A549 (cell line): ENCODE measurements around the gene TFG. TPM values are rescaled to one million over a fixed set of nuclear protein-coding genes. Genes with fewer than 3 reads are reported as not detected.

Experiments used
- ATAC-seq, 2 experiments: fragments of 200-7000 bp in 1 of 2; fragments of >200 bp in 1 of 2; cut with Nextera tagmentation in 1 of 2; cut with Tn5 transposase in 1 of 2; 3 replicates each; pipeline versions ENCODE4 v1.8.0 to v1.9.1; 2018 to 2020; ENCODE audit warnings: mild to moderate bottlenecking in 1 of 2, moderate library complexity in 1 of 2
- CTCF ChIA-PET: fragments of 300-600 bp; sonication (Branson Sonifier 250); formaldehyde crosslinking; extraction: SDS; loops from one replicate; lab custom pipeline; 2021; ENCODE audit warnings: antibody characterized with exemption, inconsistent platforms; lab: Yijun Ruan, JAX
- POLR2A ChIA-PET: fragments of 350-600 bp; formaldehyde crosslinking; extraction: SDS; loops from one replicate; lab custom pipeline; 2021; ENCODE audit warnings: antibody characterized with exemption, inconsistent platforms; lab: Yijun Ruan, JAX
- DNase-seq, 2 experiments: peaks; one replicate each; pipeline versions ENCODE4 v3.0.0 to v3.0.0-alpha.2; 2011 to 2016; ENCODE audit warnings: low read depth in 1 of 2, low spot score in 1 of 2
- FAIRE-seq: peaks from 2 replicates; lab custom pipeline; 2011; peaks lifted over from hg19 to GRCh38; lab: Jason Lieb, UNC
- H3K27ac ChIP-seq, 2 experiments: fragments of >200 bp; sonication (Bioruptor Twin); formaldehyde crosslinking; 3 replicates each; pipeline ENCODE4 v1.5.1; 2016 to 2017
- H3K4me1 ChIP-seq: fragments of >200 bp; sonication (Bioruptor Twin); formaldehyde crosslinking; 3 replicates; pipeline ENCODE4 v1.6.1; 2016
- H3K4me2 ChIP-seq: fragments of >200 bp; sonication (Bioruptor Twin); formaldehyde crosslinking; 3 replicates; pipeline ENCODE4 v1.6.1; 2016
- H3K4me3 ChIP-seq: fragments of >200 bp; sonication (Bioruptor Twin); formaldehyde crosslinking; 3 replicates; pipeline ENCODE4 v1.5.1; 2016
- H3K9me3 ChIP-seq: fragments of >200 bp; sonication (Bioruptor Twin); formaldehyde crosslinking; 3 replicates; pipeline ENCODE4 v1.6.1; 2016
- ATOH8 ChIP-seq: fragments of 250-450 bp; sonication (Bioruptor Pico); IDR thresholded peaks from 2 replicates; pipeline ENCODE4 v1.5.0; 2020; ENCODE audit warnings: low read depth, mild to moderate bottlenecking, moderate library complexity
- CTCF ChIP-seq: fragments of >200 bp; sonication (Bioruptor Twin); formaldehyde crosslinking; IDR thresholded peaks from 3 replicates; pipeline ENCODE4 v1.5.1; 2016
- EHF ChIP-seq: fragments of 250-450 bp; sonication (Bioruptor Pico); IDR thresholded peaks from 2 replicates; pipeline ENCODE4 v1.5.0; 2020; ENCODE audit warnings: mild to moderate bottlenecking
- EHMT2 ChIP-seq: fragments of 200-600 bp; sonication (generic); IDR thresholded peaks from 2 replicates; pipeline ENCODE4 v1.6.1; 2016; ENCODE audit warnings: antibody characterized with exemption, low read depth, mild to moderate bottlenecking, moderate library complexity
- ESRRA ChIP-seq: fragments of 150-350 bp; IDR thresholded peaks from 2 replicates; pipeline ENCODE4 v1.6.1; 2014; ENCODE audit warnings: mild to moderate bottlenecking, low read length, borderline replicate concordance
- FOSB ChIP-seq: fragments of 250-450 bp; sonication (Bioruptor Pico); IDR thresholded peaks from 2 replicates; pipeline ENCODE4 v1.5.0; 2020; ENCODE audit warnings: mild to moderate bottlenecking, moderate library complexity
- FOSL2 ChIP-seq, 2 experiments: fragments of 450-650 bp in 1 of 2; fragments of >200 bp in 1 of 2; sonication (Bioruptor Twin) in 1 of 2; formaldehyde crosslinking; IDR thresholded peaks; 2 replicates each; pipeline versions ENCODE4 v1.5.0 to v1.6.1; 2016 to 2020; ENCODE audit warnings: mild to moderate bottlenecking in 1 of 2, moderate library complexity in 1 of 2
- FOXS1 ChIP-seq: fragments of 250-450 bp; sonication (Bioruptor Pico); IDR thresholded peaks from 2 replicates; pipeline ENCODE4 v1.5.0; 2020; ENCODE audit warnings: mild to moderate bottlenecking, moderate library complexity
- HEYL ChIP-seq: fragments of 250-450 bp; sonication (Bioruptor Pico); IDR thresholded peaks from 2 replicates; pipeline ENCODE4 v1.8.0; 2021; ENCODE audit warnings: mild to moderate bottlenecking, moderate library complexity
- JUN ChIP-seq, 2 experiments: fragments of >200 bp; sonication (Bioruptor Twin); formaldehyde crosslinking; IDR thresholded peaks; 2 replicates in 1 of 2; 3 replicates in 1 of 2; pipeline ENCODE4 v1.6.1; 2016 to 2017
- KDM5A ChIP-seq: fragments of 200-600 bp; sonication (generic); IDR thresholded peaks from 2 replicates; pipeline ENCODE4 v1.6.1; 2016; ENCODE audit warnings: antibody characterized with exemption, mild to moderate bottlenecking
- MAFK ChIP-seq: fragments of 450-650 bp; IDR thresholded peaks from 2 replicates; pipeline ENCODE4 v1.6.1; 2014; ENCODE audit not compliant: partially characterized antibody
- MAZ ChIP-seq: fragments of 150-350 bp; IDR thresholded peaks from 2 replicates; pipeline ENCODE4 v1.6.1; 2014; ENCODE audit warnings: antibody characterized with exemption, low read depth, low read length, borderline replicate concordance
- MYC ChIP-seq: IDR thresholded peaks from 2 replicates; pipeline ENCODE4 v1.6.1; 2012; ENCODE audit warnings: mild to moderate bottlenecking, inconsistent platforms, low read length, improper control_type of control experiment, borderline replicate concordance
- POLR2A ChIP-seq: IDR thresholded peaks from 2 replicates; pipeline ENCODE4 v1.6.1; 2012; ENCODE audit warnings: mild to moderate bottlenecking, low read length
- POLR2AphosphoS2 ChIP-seq: conservative IDR thresholded peaks from 2 replicates; pipeline ENCODE4 v1.6.1; 2012; ENCODE audit warnings: low read length, improper control_type of control experiment, inconsistent platforms
- RARB ChIP-seq: fragments of 250-450 bp; sonication (Bioruptor Pico); IDR thresholded peaks from 2 replicates; pipeline ENCODE4 v1.8.0; 2021; ENCODE audit warnings: mild to moderate bottlenecking, moderate library complexity
- REST ChIP-seq: fragments of 200-600 bp; sonication (generic); IDR thresholded peaks from 2 replicates; pipeline ENCODE4 v1.6.1; 2016; ENCODE audit warnings: antibody characterized with exemption, mild to moderate bottlenecking, moderate library complexity
- ZFP36 ChIP-seq: fragments of 450-650 bp; IDR thresholded peaks from 2 replicates; pipeline ENCODE4 v1.6.1; 2014; ENCODE audit warnings: borderline replicate concordance; ENCODE audit not compliant: partially characterized antibody
- WGBS: methylation state at CpG from one replicate; pipeline ENCODE4 v1.1.6; 2017; ENCODE audit errors: missing lambda C conversion rate; 5-methylcytosine and 5-hydroxymethylcytosine counted together
- polyA plus RNA-seq, 4 experiments: library from polyadenylated mRNA; depleted of rRNA in 3 of 4; stranded (reverse); fragments of >200 nt; fragmentation: RNase III in 1 of 4; extraction: RNeasy Plus Mini Kit Qiagen cat#74134 plus additional on column Dnase treatment in 1 of 4; gene quantifications; 2 replicates in 3 of 4; 3 replicates in 1 of 4; pipeline ENCODE4 v1.2.3, GENCODE V29; 2011 to 2017

The TFG gene
- polyA plus RNA-seq, 2 of the 4 experiments (the other 2 are of a cell fraction), result 135 to 153 TPM

GRCh38 chr3:100726706-100727105, 17.4 kb downstream of the TFG start (continued):
- TF ChIP-seq REST, result no peak
- TF ChIP-seq JUN (IDR thresholded peaks at IDR 0.05), result no peak
- no peak for TF ChIP-seq MYC

GRCh38 chr3:100730524-100730923, 21.2 kb downstream of the TFG start:
- no peak for DNase-seq
- no peaks in the 10 kb centered on the region; the same call in 2 of the 3 replicates for H3K4me1 ChIP-seq
- no peak for ATAC-seq
- CTCF ChIA-PET, result interaction anchor here (1.1 to 2.6 kb wide), 2 partner anchors 66 to 466 kb away, joined by 3 to 7 read pairs; no protein-coding TSS in a partner anchor
- no peak overlapping the region for H3K4me2 ChIP-seq
- FAIRE-seq, result peak; percentile 68
- POLR2A ChIA-PET, result no interaction called here
- no peak overlapping the region for H3K4me3 ChIP-seq
- TF ChIP-seq FOSB (CRISPR knock-in tag) (no peak), FOSL2 (IDR thresholded peaks at IDR 0.05) (no peak), FOSL2 (CRISPR knock-in tag; IDR thresholded peaks at IDR 0.05) (no peak), ESRRA (no peak), ZFP36 (no peak), POLR2AphosphoS2 (no peak), ATOH8 (CRISPR knock-in tag) (no peak), RARB (no peak), CTCF (no peak), POLR2A (no peak), MAZ (no peak), JUN (IDR thresholded peaks at IDR 0.05) (no peak), HEYL (CRISPR knock-in tag) (no peak), FOXS1 (CRISPR knock-in tag) (no peak), EHMT2 (no peak), KDM5A (no peak)
- H3K27ac ChIP-seq, result no peak overlapping the region
- no peaks in the 10 kb centered on the region for H3K9me3 ChIP-seq
- WGBS, result 95% methylated on average over 3 of the region's 3 CpGs

GRCh38 chr3:100732435-100732834, 23.1 kb downstream of the TFG start:
- POLR2A ChIA-PET, result no interaction called here
- peak; percentile 7 for FAIRE-seq

More at GRCh38 chr3:100732435-100732834, 23.1 kb downstream of the TFG start:
- Histone ChIP-seq H3K4me2 (no peak overlapping the region), H3K9me3 (no peaks in the 10 kb centered on the region), H3K4me3 (no peak overlapping the region), H3K4me1 (peaks cover 3% of the 10 kb centered on the region; the same call in 1 of the 3 replicates), H3K27ac (no peak overlapping the region)
- no peak for TF ChIP-seq EHF (CRISPR knock-in tag)
- peak; percentile 79 for TF ChIP-seq MAFK
- ATAC-seq, result no peak
- no peak for DNase-seq
- 82% methylated on average over 3 of the region's 3 CpGs for WGBS
- CTCF ChIA-PET, result interaction anchor here (2.6 kb wide), 1 partner anchor 464 kb away, joined by 7 read pairs; no protein-coding TSS in a partner anchor
